GM23248 (cell line): ENCODE results near the gene SPTB. TPM values are rescaled to one million over a fixed set of nuclear protein-coding genes. Genes with fewer than 3 reads are reported as not detected.

Source experiments
- DNase-seq: peaks from one replicate; pipeline ENCODE4 v3.0.0-alpha.2; 2015
- H2AFZ ChIP-seq: fragments of 200-600 bp; sonication (generic); 2 replicates; pipeline ENCODE4 v1.6.1; 2016; ENCODE audit warnings: antibody characterized with exemption
- H3F3A ChIP-seq: fragments of 200-600 bp; sonication (generic); 2 replicates; pipeline ENCODE4 v1.6.1; 2016; ENCODE audit warnings: mild to moderate bottlenecking, antibody characterized with exemption, mixed run types; ENCODE audit not compliant: insufficient read depth
- H3K27ac ChIP-seq: fragments of 200-600 bp; sonication (generic); 2 replicates; pipeline ENCODE4 v1.5.1; 2016; ENCODE audit warnings: mild to moderate bottlenecking
- H3K27me3 ChIP-seq: fragments of 200-600 bp; sonication (generic); replicated peaks from 2 replicates; pipeline ENCODE4 v1.6.1; 2016; ENCODE audit warnings: mild to moderate bottlenecking; ENCODE audit not compliant: insufficient read depth
- H3K36me3 ChIP-seq: fragments of 200-600 bp; sonication (generic); 2 replicates; pipeline ENCODE4 v1.6.1; 2016; ENCODE audit warnings: low read depth, mild to moderate bottlenecking
- H3K4me1 ChIP-seq: fragments of 200-600 bp; sonication (generic); 2 replicates; pipeline ENCODE4 v1.6.1; 2016; ENCODE audit warnings: mild to moderate bottlenecking; ENCODE audit not compliant: insufficient read depth
- H3K4me2 ChIP-seq: fragments of 200-600 bp; sonication (generic); one replicate; pipeline ENCODE4 v1.6.1; 2016; ENCODE audit warnings: mild to moderate bottlenecking; ENCODE audit not compliant: unreplicated experiment
- H3K4me3 ChIP-seq: fragments of 200-600 bp; sonication (generic); 2 replicates; pipeline ENCODE4 v1.5.1; 2016; ENCODE audit warnings: mild to moderate bottlenecking
- H3K79me2 ChIP-seq: fragments of 200-600 bp; sonication (generic); 2 replicates; pipeline ENCODE4 v1.6.1; 2016; ENCODE audit warnings: mild to moderate bottlenecking; ENCODE audit not compliant: insufficient read depth
- H3K9ac ChIP-seq: fragments of 200-600 bp; sonication (generic); 2 replicates; pipeline ENCODE4 v1.6.1; 2016; ENCODE audit warnings: mild to moderate bottlenecking
- H3K9me2 ChIP-seq: fragments of 200-600 bp; sonication (generic); 2 replicates; pipeline ENCODE4 v1.6.1; 2016; ENCODE audit warnings: mixed run types, mild to moderate bottlenecking, moderate library complexity; ENCODE audit not compliant: insufficient read depth
- H3K9me3 ChIP-seq: fragments of 200-600 bp; sonication (generic); one replicate; pipeline ENCODE4 v1.6.1; 2017; ENCODE audit warnings: low read depth
- H4K20me1 ChIP-seq: fragments of 200-600 bp; sonication (generic); 2 replicates; pipeline ENCODE4 v1.6.0; 2016; ENCODE audit not compliant: insufficient read depth
- EZH2 ChIP-seq: fragments of 200-600 bp; sonication (generic); IDR thresholded peaks from 2 replicates; pipeline ENCODE4 v1.6.1; 2018; ENCODE audit warnings: antibody characterized with exemption, mild to moderate bottlenecking; ENCODE audit not compliant: insufficient read depth, poor library complexity, severe bottlenecking
- EZH2phosphoT487 ChIP-seq: fragments of 200-600 bp; sonication (generic); IDR thresholded peaks from 2 replicates; pipeline ENCODE4 v1.6.1; 2018; ENCODE audit warnings: antibody characterized with exemption, moderate library complexity, mild to moderate bottlenecking, low read depth; ENCODE audit not compliant: insufficient read depth
- WGBS, 2 experiments: methylation state at CpG; one replicate each; pipeline ENCODE4 v1.1.6; 2015 to 2017; ENCODE audit warnings: low lambda C conversion rate in 2 of 2, low coverage in 1 of 2; ENCODE audit errors: missing lambda C conversion rate in 2 of 2; 5-methylcytosine and 5-hydroxymethylcytosine counted together
- in situ Hi-C: fragments of 300-500 bp; cut with MboI; formaldehyde crosslinking; loops from 2 replicates; pipeline ENCODE4 v1.15.0; 2020
- polyA plus RNA-seq: library from polyadenylated mRNA; unstranded; fragments of >200 nt; fragmentation: Nextera tagmentation; extraction: Ambion mirVana; gene quantifications from 2 replicates; pipeline ENCODE4 v1.2.1, GENCODE V29; 2016
- total RNA-seq: library from RNA; depleted of rRNA; stranded (reverse); fragments of >200 nt; shearing (Covaris generic); gene quantifications from 2 replicates; pipeline ENCODE4 v1.2.3, GENCODE V29; 2014

The SPTB gene
- total and polyA plus RNA-seq, 2 experiments from 2014 or later = 0.06 to 0.11 TPM

DNA sequence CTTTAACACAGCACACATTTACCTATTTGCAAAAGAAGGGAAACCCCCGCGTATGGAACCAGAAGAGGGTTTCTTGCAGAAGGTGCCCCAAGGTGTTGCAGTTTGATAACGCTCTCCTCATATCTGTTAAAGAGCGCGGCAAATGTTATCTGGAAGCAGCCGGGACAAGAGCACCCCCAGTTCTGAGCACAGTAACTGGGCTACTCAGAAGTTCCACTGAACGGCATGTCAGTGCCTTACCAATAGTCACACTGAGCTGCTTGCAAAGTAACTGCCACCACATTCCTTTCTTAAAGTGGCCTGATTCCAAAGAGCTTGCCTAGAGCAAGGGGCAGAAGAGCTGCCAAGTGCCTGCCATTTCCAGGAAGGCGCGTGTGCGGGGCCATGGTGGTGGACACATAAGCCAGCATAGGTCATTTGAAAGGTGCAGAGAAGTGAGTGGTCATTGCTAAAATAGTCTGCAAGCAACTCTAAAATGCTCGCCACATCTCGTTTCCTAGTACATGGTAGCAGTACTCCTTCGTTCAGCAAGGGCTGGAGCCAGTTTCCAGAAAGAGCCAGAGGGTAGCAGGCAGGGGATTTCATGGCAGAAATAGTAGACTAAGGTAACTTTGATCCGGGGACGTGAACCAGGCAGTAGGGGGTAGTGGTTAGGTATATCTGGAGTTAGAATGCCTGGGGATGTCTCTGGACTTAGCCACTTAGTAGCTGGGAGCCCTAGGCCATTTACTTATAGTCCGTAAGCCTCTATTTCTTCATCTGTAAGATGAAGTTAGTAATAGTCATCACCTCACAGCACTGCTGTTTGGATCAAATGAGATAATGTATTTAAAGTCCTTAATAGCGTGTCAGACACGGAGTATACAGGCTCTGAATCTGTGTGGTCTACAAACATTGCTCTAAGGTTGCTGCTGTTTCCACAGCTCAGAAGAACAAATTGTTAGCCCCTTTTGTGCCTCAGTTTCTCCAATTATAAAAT lies 37.6 kb downstream of the SPTB start:
- Histone ChIP-seq H3K9ac (no peak overlapping the region), H2AFZ (no peak overlapping the region), H3K4me2 (no peak overlapping the region), H3K9me2 (no peaks in the 10 kb centered on the region), H4K20me1 (no peaks in the 10 kb centered on the region), H3K36me3 (no peaks in the 10 kb centered on the region), H3K4me1 (no peaks in the 10 kb centered on the region), H3K27ac (no peak overlapping the region), H3K9me3 (no peaks in the 10 kb centered on the region), H3K4me3 (no peak overlapping the region), H3F3A (no peaks in the 10 kb centered on the region), H3K27me3 (peaks cover 83% of the 10 kb centered on the region), H3K79me2 (no peaks in the 10 kb centered on the region)
- no peak for TF ChIP-seq EZH2
- 62 to 63% methylated on average over 17 to 18 of the region's 18 CpGs for WGBS, 2 experiments
- in situ Hi-C loops = no loop called here
- DNase-seq = peak; percentile 20

DNA sequence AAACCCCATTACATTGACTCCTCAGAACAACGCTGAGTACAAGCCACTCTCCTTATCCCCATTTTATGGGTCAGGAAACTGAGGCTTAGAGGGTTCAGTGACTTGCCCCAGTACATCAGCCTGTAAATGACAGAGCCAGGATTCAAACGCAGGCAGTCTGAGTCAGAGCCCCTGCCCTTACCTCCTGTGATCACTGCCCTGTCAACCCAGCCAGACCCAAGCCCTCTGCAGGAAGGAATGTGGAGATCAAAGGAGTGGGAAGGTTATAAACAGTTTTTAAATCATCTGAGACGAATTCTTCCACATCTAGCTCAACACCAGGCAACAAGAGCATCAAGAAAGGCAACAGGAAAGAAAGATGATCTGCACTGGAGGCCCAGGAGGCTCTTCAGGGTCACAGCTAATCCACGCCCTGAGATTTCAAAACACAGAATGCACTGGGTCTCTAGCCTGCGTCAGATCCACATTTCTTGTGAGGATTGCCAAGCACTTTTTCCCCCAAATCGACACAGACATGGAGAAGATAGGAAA lies 38.5 kb downstream of the SPTB start:
- no peak overlapping the region for H3K4me2 ChIP-seq
- WGBS, 2 experiments = 29% methylated on average over 6 of the region's 6 CpGs

DNA sequence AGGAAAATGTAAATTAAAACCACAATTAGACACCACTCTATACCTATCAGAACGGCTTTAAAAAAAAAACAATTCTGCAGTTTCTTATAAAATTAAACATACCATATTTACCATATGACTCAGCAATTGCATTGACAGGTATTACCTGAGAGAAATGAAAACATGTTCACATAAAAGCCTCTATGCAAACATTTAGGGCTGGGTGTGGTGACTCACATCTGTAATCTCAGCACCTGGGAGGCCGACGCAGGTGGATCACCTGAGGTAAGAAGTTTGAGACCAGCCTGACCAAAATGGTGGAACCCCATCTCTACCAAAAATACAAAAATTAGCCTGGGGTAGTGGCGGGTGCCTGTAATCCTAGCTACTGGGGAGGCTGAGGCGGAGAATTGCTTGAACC lies 41.1 kb downstream of the SPTB start:
- WGBS, 2 experiments = 84 to 85% methylated on average over 5 of the region's 5 CpGs
- Histone ChIP-seq H4K20me1 (no peaks in the 10 kb centered on the region), H3K4me3 (no peak overlapping the region), H3F3A (no peaks in the 10 kb centered on the region), H3K36me3 (no peaks in the 10 kb centered on the region), H3K4me2 (no peak overlapping the region), H3K4me1 (no peaks in the 10 kb centered on the region), H3K27me3 (peaks cover 73% of the 10 kb centered on the region), H3K79me2 (no peaks in the 10 kb centered on the region), H3K9ac (no peak overlapping the region), H3K9me3 (no peaks in the 10 kb centered on the region), H3K9me2 (no peaks in the 10 kb centered on the region), H2AFZ (no peak overlapping the region), H3K27ac (no peak overlapping the region)
- in situ Hi-C loops = no loop called here
- TF ChIP-seq EZH2phosphoT487 (no peak), EZH2 (no peak)
- DNase-seq = no peak

More for the DNA sequence above, 38.5 kb downstream of the SPTB start:
- no peaks in the 10 kb centered on the region for H3K4me1 ChIP-seq
- no peaks in the 10 kb centered on the region for H3K36me3 ChIP-seq
- H3F3A ChIP-seq = no peaks in the 10 kb centered on the region
- H2AFZ ChIP-seq = no peak overlapping the region
- no peaks in the 10 kb centered on the region for H3K9me2 ChIP-seq
- no peaks in the 10 kb centered on the region for H3K79me2 ChIP-seq
- peaks cover 85% of the 10 kb centered on the region for H3K27me3 ChIP-seq
- H3K9ac ChIP-seq = no peak overlapping the region
- no peak overlapping the region for H3K27ac ChIP-seq
- no peak for TF ChIP-seq EZH2
- no peak for TF ChIP-seq EZH2phosphoT487
- H3K4me3 ChIP-seq = no peak overlapping the region
- H4K20me1 ChIP-seq = no peaks in the 10 kb centered on the region
- DNase-seq = peak; percentile 58
- no peaks in the 10 kb centered on the region for H3K9me3 ChIP-seq
- in situ Hi-C loops = no loop called here

DNA sequence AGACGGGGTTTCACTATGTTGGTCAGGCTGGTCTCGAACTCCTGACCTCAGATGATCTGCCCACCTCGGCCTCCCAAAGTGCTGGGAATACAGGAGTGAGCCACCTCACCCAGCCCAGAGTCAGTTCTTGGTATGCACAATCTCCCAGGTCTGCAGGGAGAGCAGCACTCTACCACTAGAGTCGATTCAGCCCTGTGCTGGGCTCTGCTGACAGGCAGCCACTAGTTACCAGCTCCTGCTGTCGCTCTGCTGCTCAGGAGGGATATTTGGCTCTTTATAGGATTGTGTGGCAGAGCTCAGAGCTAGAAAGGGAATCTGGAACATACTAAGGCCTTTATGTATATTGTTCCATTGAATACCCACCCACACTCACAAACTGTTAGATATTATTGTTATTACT lies 44.3 kb downstream of the SPTB start:
- Histone ChIP-seq H4K20me1 (no peaks in the 10 kb centered on the region), H3K79me2 (no peaks in the 10 kb centered on the region), H3K36me3 (no peaks in the 10 kb centered on the region), H3K9me3 (no peaks in the 10 kb centered on the region), H3K4me1 (no peaks in the 10 kb centered on the region), H3K9me2 (no peaks in the 10 kb centered on the region), H3K9ac (no peak overlapping the region), H3K27me3 (peaks cover 65% of the 10 kb centered on the region), H3K27ac (no peak overlapping the region), H3K4me3 (no peak overlapping the region), H3K4me2 (no peak overlapping the region), H2AFZ (no peak overlapping the region), H3F3A (no peaks in the 10 kb centered on the region)
- DNase-seq = no peak
- in situ Hi-C loops = no loop called here
- no peak for TF ChIP-seq EZH2
- TF ChIP-seq EZH2phosphoT487 = no peak
- 51 to 60% methylated on average over 5 of the region's 5 CpGs for WGBS, 2 experiments
